GM12878 (cell line): Measurements from ENCODE around the gene CLUH. TPM values are rescaled to one million over a fixed set of nuclear protein-coding genes. Genes with fewer than 3 reads are reported as not detected.

Experiments
- ATAC-seq: fragments of 200-7000 bp; cut with Tn5 transposase; 3 replicates; pipeline ENCODE4 v1.9.1; 2020; ENCODE audit warnings: mild to moderate bottlenecking, moderate library complexity
- BruUV-seq: library from RNA; stranded (reverse); fragments of 400-500 nt; replicated peaks from 2 replicates; lab custom pipeline; 2021; lab: Mats Ljungman, UMichigan
- CTCF ChIA-PET: fragments of 300-600 bp; sonication (Branson Sonifier 250); formaldehyde crosslinking; extraction: SDS; loops from one replicate; lab custom pipeline; 2021; ENCODE audit warnings: inconsistent platforms; lab: Yijun Ruan, JAX
- POLR2A ChIA-PET: fragments of 350-600 bp; formaldehyde crosslinking; extraction: SDS; loops from one replicate; lab custom pipeline; 2021; ENCODE audit warnings: inconsistent platforms; lab: Charles Lee
- RAD21 ChIA-PET: fragments of 300-600 bp; sonication (Branson Sonifier 250); formaldehyde crosslinking; loops from one replicate; lab custom pipeline; 2023; ENCODE audit warnings: antibody characterized with exemption; ENCODE audit not compliant: unreplicated experiment; lab: Charles Lee
- SMC1A ChIA-PET: fragments of 300-600 bp; sonication (Branson Sonifier 250); formaldehyde crosslinking; loops from one replicate; lab custom pipeline; 2023; ENCODE audit not compliant: unreplicated experiment, uncharacterized antibody; lab: Charles Lee
- DNase-seq: peaks from one replicate; pipeline ENCODE4 v3.0.0-alpha.2; 2011; ENCODE audit warnings: low read depth, low spot score
- FAIRE-seq: peaks from 3 replicates; lab custom pipeline; 2011; peaks lifted over from hg19 to GRCh38; lab: Jason Lieb, UNC
- H2AFZ ChIP-seq: 2 replicates; pipeline ENCODE4 v1.6.0; 2011; ENCODE audit warnings: low read depth, low read length, control low read depth; ENCODE audit not compliant: control insufficient read depth
- H3K27ac ChIP-seq: 2 replicates; pipeline ENCODE4 v1.5.1; 2011; ENCODE audit warnings: control low read depth; ENCODE audit not compliant: control insufficient read depth, insufficient read depth
- H3K27me3 ChIP-seq, 2 experiments: replicated peaks in 1 of 2; 2 replicates each; pipeline versions ENCODE4 v1.6.0 to v1.6.1; 2011; ENCODE audit warnings: low read length in 1 of 2; ENCODE audit not compliant: control insufficient read depth in 2 of 2, insufficient read depth in 2 of 2
- H3K36me3 ChIP-seq, 2 experiments: 2 replicates each; pipeline ENCODE4 v1.5.1; 2011; ENCODE audit warnings: low read length in 1 of 2; ENCODE audit not compliant: control insufficient read depth in 2 of 2, insufficient read depth in 2 of 2
- H3K4me1 ChIP-seq: 2 replicates; pipeline ENCODE4 v1.6.1; 2011; ENCODE audit warnings: mild to moderate bottlenecking, low read length, moderate library complexity, mixed read lengths; ENCODE audit not compliant: control insufficient read depth, insufficient read depth
- H3K4me2 ChIP-seq: 2 replicates; pipeline ENCODE4 v1.6.0; 2011; ENCODE audit warnings: control low read depth; ENCODE audit not compliant: control insufficient read depth, insufficient read depth
- H3K4me3 ChIP-seq: fragments of 200-600 bp; sonication (generic); 2 replicates; pipeline ENCODE4 v1.5.1; 2016
- H3K79me2 ChIP-seq: 2 replicates; pipeline ENCODE4 v1.6.0; 2011; ENCODE audit warnings: low read length; ENCODE audit not compliant: control insufficient read depth, insufficient read depth
- H3K9ac ChIP-seq: 2 replicates; pipeline ENCODE4 v1.8.0; 2011; ENCODE audit warnings: low read length, control low read depth, mixed read lengths; ENCODE audit not compliant: control insufficient read depth, insufficient read depth
- H3K9me3 ChIP-seq: replicated peaks from 3 replicates; pipeline ENCODE4 v1.5.1; 2011; ENCODE audit warnings: mild to moderate bottlenecking, low read length; ENCODE audit not compliant: control insufficient read depth, insufficient read depth
- H4K20me1 ChIP-seq: 2 replicates; pipeline ENCODE4 v1.6.0; 2011; ENCODE audit not compliant: control insufficient read depth, insufficient read depth
- BCLAF1 ChIP-seq: fragments of 450-650 bp; IDR thresholded peaks from 2 replicates; pipeline ENCODE4 v1.6.1; 2017; ENCODE audit warnings: antibody characterized with exemption, mild to moderate bottlenecking, moderate library complexity
- CEBPB ChIP-seq, 2 experiments: fragments of 150-350 bp in 1 of 2; IDR thresholded peaks; 2 replicates each; pipeline ENCODE4 v1.6.1; 2012 to 2014; ENCODE audit warnings: low read depth in 2 of 2, low read length in 2 of 2, borderline replicate concordance in 1 of 2, inconsistent platforms in 1 of 2
- E2F4 ChIP-seq: IDR thresholded peaks from 2 replicates; pipeline ENCODE4 v1.6.1; 2012; ENCODE audit warnings: low read depth, low read length, improper control_type of control experiment
- HCFC1 ChIP-seq: fragments of 150-350 bp; IDR thresholded peaks from 2 replicates; pipeline ENCODE4 v1.6.1; 2014; ENCODE audit warnings: low read length
- HDAC6 ChIP-seq: fragments of 200-600 bp; sonication (generic); IDR thresholded peaks from one replicate; pipeline ENCODE4 v1.8.0; 2017; ENCODE audit warnings: antibody characterized with exemption; ENCODE audit not compliant: unreplicated experiment
- IRF5 ChIP-seq: fragments of 450-650 bp; IDR thresholded peaks from 2 replicates; pipeline ENCODE4 v1.6.1; 2017; ENCODE audit warnings: borderline replicate concordance
- NFIC ChIP-seq: IDR thresholded peaks from 2 replicates; pipeline ENCODE4 v1.6.1; 2012; ENCODE audit warnings: low read depth, mild to moderate bottlenecking, inconsistent platforms, low read length, moderate library complexity
- POLR2AphosphoS2 ChIP-seq: IDR thresholded peaks from 2 replicates; pipeline ENCODE4 v1.6.1; 2011; ENCODE audit warnings: low read depth, mild to moderate bottlenecking, low read length, improper control_type of control experiment, moderate library complexity
- STAT3 ChIP-seq: IDR thresholded peaks from 2 replicates; pipeline ENCODE4 v1.6.1; 2011; ENCODE audit warnings: low read depth, low read length, improper control_type of control experiment
- TARDBP ChIP-seq: IDR thresholded peaks from 2 replicates; pipeline ENCODE4 v1.6.1; 2016; ENCODE audit warnings: borderline replicate concordance
- ZZZ3 ChIP-seq: IDR thresholded peaks from 2 replicates; pipeline ENCODE4 v1.6.1; 2011; ENCODE audit warnings: low read depth; ENCODE audit not compliant: control insufficient read depth, insufficient read length
- WGBS: methylation state at CpG from one replicate; pipeline ENCODE4 v1.1.6; 2016; ENCODE audit warnings: low lambda C conversion rate; ENCODE audit not compliant: insufficient replicate concordance, insufficient coverage; ENCODE audit errors: missing lambda C conversion rate; 5-methylcytosine and 5-hydroxymethylcytosine counted together
- in situ Hi-C: fragments of 300-500 bp; cut with MboI; formaldehyde crosslinking; loops from 9 replicates; pipeline ENCODE4 v1.14.3; 2018; ENCODE audit warnings: mixed read lengths
- intact Hi-C: fragments of 100-400 bp; cut with micrococcal nuclease; formaldehyde crosslinking; loops from one replicate; pipeline ENCODE4 v1.14.2; 2022; ENCODE audit not compliant: unreplicated experiment
- polyA plus RNA-seq, 11 experiments: library from polyadenylated mRNA; depleted of rRNA in 4 of 11; unstranded in 6 of 11; stranded (reverse) in 5 of 11; fragments of >200 nt; fragmentation: Nextera tagmentation in 4 of 11; fragmentation: Illumina TruSeq in 1 of 11; extraction: Ambion mirVana in 4 of 11; extraction: Trizol in 1 of 11; gene quantifications; 1 replicate in 1 of 11; 2 replicates in 10 of 11; pipeline versions ENCODE4 v1.2.1 to v1.2.3, GENCODE V29; 2011 to 2016; ENCODE audit warnings: inconsistent platforms in 2 of 11, missing spikeins in 2 of 11, low read depth in 1 of 11
- total RNA-seq, 4 experiments: library from RNA; depleted of rRNA in 3 of 4; stranded (reverse); fragments of >200 nt in 3 of 4; fragmentation: Illumina TruSeq in 1 of 4; extraction: Trizol in 1 of 4; gene quantifications; 2 replicates each; pipeline versions ENCODE4 v1.2.1 to v1.2.3, GENCODE V29; 2013 to 2021

Gene CLUH
- total and polyA plus RNA-seq, 10 of the 15 experiments (the other 5 are each of a cell fraction or from before 2014, with no cell fraction given), result 0.11 to 147 (median 60.2) TPM

GRCh38 chr17:2758870-2759269 is 47.3 kb upstream of the CLUH start:
- CTCF ChIA-PET, result no interaction called here
- Histone ChIP-seq H3K27ac (no peak overlapping the region), H4K20me1 (no peaks in the 10 kb centered on the region), H3K27me3 (no peaks in the 10 kb centered on the region; a peak in 2 of 4 replicates), H3K9ac (no peak overlapping the region), H3K4me1 (no peaks in the 10 kb centered on the region), H3K4me2 (no peak overlapping the region), H3K79me2 (no peaks in the 10 kb centered on the region)
- ATAC-seq (no peak), FAIRE-seq (no peak)
- SMC1A ChIA-PET, result no interaction called here
- RAD21 ChIA-PET, result no interaction called here
- POLR2A ChIA-PET, result no interaction called here
- WGBS, result 7% methylated on average over 4 of the region's 4 CpGs
- no peak for TF ChIP-seq ZZZ3
- TF ChIP-seq, all 136 proteins: peak for 0
- intact Hi-C loops, result no loop called here
- H3K9me3 ChIP-seq, result no peaks in the 10 kb centered on the region
- no TSS peak for BruUV-seq
- H3K4me3 ChIP-seq, result no peak overlapping the region
- no peaks in the 10 kb centered on the region for H3K36me3 ChIP-seq
- DNase-seq, result no peak
- in situ Hi-C loops, result no loop called here
- no peak overlapping the region for H2AFZ ChIP-seq

- Histone ChIP-seq H3K4me3 (no peak overlapping the region), H3K4me2 (no peak overlapping the region), H3K27me3 (no peaks in the 10 kb centered on the region; a peak in 2 of 4 replicates), H2AFZ (no peak overlapping the region), H4K20me1 (0 out of 2 replicates have a peak, but pooled peaks cover 3% of the 10 kb centered on the region), H3K9me3 (no peaks in the 10 kb centered on the region), H3K9ac (no peak overlapping the region), H3K36me3 (no peaks in the 10 kb centered on the region), H3K79me2 (no peaks in the 10 kb centered on the region), H3K4me1 (no peaks in the 10 kb centered on the region), H3K27ac (no peak overlapping the region)
- FAIRE-seq (no peak), ATAC-seq (no peak), DNase-seq (no peak)
- WGBS, result 9% methylated on average over 28 of the region's 46 CpGs
- in situ Hi-C loops, result no loop called here
- intact Hi-C loops, result no loop called here
- POLR2A ChIA-PET, result no interaction called here
- CTCF ChIA-PET, result no interaction called here
- RAD21 ChIA-PET, result no interaction called here
- BruUV-seq, result no TSS peak
- SMC1A ChIA-PET, result no interaction called here
- TF ChIP-seq E2F4 (no peak), STAT3 (no peak), HCFC1 (no peak), IRF5 (no peak), HDAC6 (no peak), TARDBP (no peak), CEBPB (IDR thresholded peaks at IDR 0.05; ENCODE audit: borderline replicate concordance in 1 of 2, low read depth in 2 of 2, low read length in 2 of 2) (no peak), BCLAF1 (no peak), POLR2AphosphoS2 (no peak), NFIC (no peak)
Measured at GRCh38 chr17:2755891-2756724, 44.5 kb upstream of the CLUH start.
